Astrocyte (in vitro differentiated cells and primary cell): Measurements from ENCODE around the gene IFT172. TPM values are rescaled to one million over a fixed set of nuclear protein-coding genes. Genes with fewer than 3 reads are reported as not detected.

Experiments
- DNase-seq: peaks from one replicate; pipeline ENCODE4 v3.0.0-alpha.2; 2010; ENCODE audit warnings: low read depth
- FAIRE-seq: peaks from 2 replicates; lab custom pipeline; 2011; peaks lifted over from hg19 to GRCh38; lab: Jason Lieb, UNC
- H2AFZ ChIP-seq: 2 replicates; pipeline ENCODE4 v1.6.0; 2012; ENCODE audit warnings: low read depth, low read length, inconsistent platforms
- H3K27ac ChIP-seq: 2 replicates; pipeline ENCODE4 v1.5.1; 2011; ENCODE audit warnings: low read depth, low read length, inconsistent platforms
- H3K27me3 ChIP-seq: 2 replicates; pipeline ENCODE4 v1.6.0; 2011; ENCODE audit warnings: low read length, inconsistent platforms; ENCODE audit not compliant: insufficient read depth
- H3K36me3 ChIP-seq: 2 replicates; pipeline ENCODE4 v1.5.1; 2011; ENCODE audit warnings: low read length, inconsistent platforms; ENCODE audit not compliant: insufficient read depth
- H3K4me1 ChIP-seq: 2 replicates; pipeline ENCODE4 v1.5.1; 2011; ENCODE audit warnings: low read length, inconsistent platforms; ENCODE audit not compliant: insufficient read depth
- H3K4me2 ChIP-seq: 2 replicates; pipeline ENCODE4 v1.6.0; 2012; ENCODE audit warnings: low read length, inconsistent platforms
- H3K4me3 ChIP-seq: 2 replicates; pipeline ENCODE4 v1.5.1; 2011; ENCODE audit warnings: low read depth, mild to moderate bottlenecking, low read length, inconsistent platforms; ENCODE audit not compliant: insufficient read depth
- H3K79me2 ChIP-seq: 2 replicates; pipeline ENCODE4 v1.6.0; 2012; ENCODE audit warnings: mild to moderate bottlenecking, low read length, inconsistent platforms; ENCODE audit not compliant: insufficient read depth
- H3K9ac ChIP-seq: 2 replicates; pipeline ENCODE4 v1.6.0; 2012; ENCODE audit warnings: mild to moderate bottlenecking, low read length, inconsistent platforms
- H3K9me3 ChIP-seq: 2 replicates; pipeline ENCODE4 v1.5.1; 2012; ENCODE audit warnings: low read depth, mild to moderate bottlenecking, low read length, inconsistent platforms; ENCODE audit not compliant: insufficient read depth
- H4K20me1 ChIP-seq: 2 replicates; pipeline ENCODE4 v1.6.0; 2012; ENCODE audit warnings: low read length, inconsistent platforms; ENCODE audit not compliant: insufficient read depth
- H3K27ac Mint-ChIP-seq: one replicate; pipeline ENCODE4 v1.8.0; 2021; ENCODE audit warnings: mild to moderate bottlenecking, mixed read lengths; ENCODE audit not compliant: unreplicated experiment
- H3K27me3 Mint-ChIP-seq: one replicate; pipeline ENCODE4 v1.8.0; 2021; ENCODE audit warnings: low read depth, mixed read lengths; ENCODE audit not compliant: unreplicated experiment
- H3K36me3 Mint-ChIP-seq: one replicate; pipeline ENCODE4 v1.8.0; 2021; ENCODE audit warnings: low read depth, mixed read lengths; ENCODE audit not compliant: unreplicated experiment
- H3K4me1 Mint-ChIP-seq: one replicate; pipeline ENCODE4 v1.8.0; 2021; ENCODE audit warnings: low read depth, mixed read lengths; ENCODE audit not compliant: unreplicated experiment
- H3K4me3 Mint-ChIP-seq: one replicate; pipeline ENCODE4 v1.8.0; 2021; ENCODE audit warnings: mild to moderate bottlenecking, moderate library complexity, mixed read lengths; ENCODE audit not compliant: unreplicated experiment
- H3K9me3 Mint-ChIP-seq: one replicate; pipeline ENCODE4 v1.8.0; 2021; ENCODE audit warnings: mild to moderate bottlenecking, mixed read lengths; ENCODE audit not compliant: unreplicated experiment
- CTCF ChIP-seq: IDR thresholded peaks from 2 replicates; pipeline ENCODE4 v1.5.1; 2011; ENCODE audit warnings: low read depth, mild to moderate bottlenecking, inconsistent platforms, low read length, moderate library complexity; ENCODE audit not compliant: insufficient read depth
- EZH2 ChIP-seq: IDR thresholded peaks from 2 replicates; pipeline ENCODE4 v1.6.1; 2012; ENCODE audit warnings: mild to moderate bottlenecking, low read length, inconsistent platforms; ENCODE audit not compliant: insufficient read depth
- total RNA-seq: library from RNA; stranded (reverse); gene quantifications from 2 replicates; pipeline ENCODE4 v1.2.1, GENCODE V29; 2021

IFT172 gene
- total RNA-seq, 1 donor from 2014 or later = 15.4 TPM

GRCh38 chr2:27422958-27423357 lies 66.6 kb downstream of the IFT172 start:
- TF ChIP-seq EZH2 (no peak), CTCF (no peak)
- Mint-ChIP-seq H3K4me1 (peaks cover 4% of the 10 kb centered on the region), H3K36me3 (no peaks in the 10 kb centered on the region), H3K27me3 (peaks cover 1% of the 10 kb centered on the region), H3K27ac (no peak overlapping the region), H3K9me3 (no peaks in the 10 kb centered on the region), H3K4me3 (no peak overlapping the region)
- no peak overlapping the region for H3K4me3 ChIP-seq
- H3K79me2 ChIP-seq = no peaks in the 10 kb centered on the region
- H3K27me3 ChIP-seq = no peaks in the 10 kb centered on the region
- no peak overlapping the region for H3K27ac ChIP-seq
- H3K36me3 ChIP-seq = no peaks in the 10 kb centered on the region
- H2AFZ ChIP-seq = no peak overlapping the region
- H3K4me2 ChIP-seq = no peak overlapping the region
- no peaks in the 10 kb centered on the region for H3K9me3 ChIP-seq
- FAIRE-seq = no peak
- no peaks in the 10 kb centered on the region for H4K20me1 ChIP-seq
- no peak overlapping the region for H3K9ac ChIP-seq
- H3K4me1 ChIP-seq = no peaks in the 10 kb centered on the region
- DNase-seq = no peak

GRCh38 chr2:27421660-27422250 lies 67.8 kb downstream of the IFT172 start:
- Mint-ChIP-seq H3K27ac (no peak overlapping the region), H3K4me1 (no peaks in the 10 kb centered on the region), H3K4me3 (no peak overlapping the region), H3K9me3 (no peaks in the 10 kb centered on the region), H3K27me3 (peaks cover 1% of the 10 kb centered on the region), H3K36me3 (no peaks in the 10 kb centered on the region)
- Histone ChIP-seq H3K36me3 (no peaks in the 10 kb centered on the region), H4K20me1 (no peaks in the 10 kb centered on the region), H3K4me3 (no peak overlapping the region), H3K27ac (no peak overlapping the region), H3K79me2 (no peaks in the 10 kb centered on the region), H3K9me3 (no peaks in the 10 kb centered on the region), H3K27me3 (no peaks in the 10 kb centered on the region), H3K4me2 (no peak overlapping the region), H3K4me1 (no peaks in the 10 kb centered on the region), H2AFZ (no peak overlapping the region), H3K9ac (no peak overlapping the region)
- no peak for TF ChIP-seq CTCF
- TF ChIP-seq EZH2 = no peak
- FAIRE-seq = no peak
- no peak for DNase-seq

GRCh38 chr2:27420996-27421395 lies 68.5 kb downstream of the IFT172 start:
- Histone ChIP-seq H3K27ac (no peak overlapping the region), H3K27me3 (no peaks in the 10 kb centered on the region), H3K9ac (no peak overlapping the region), H3K4me2 (no peak overlapping the region), H3K79me2 (no peaks in the 10 kb centered on the region), H2AFZ (no peak overlapping the region), H4K20me1 (no peaks in the 10 kb centered on the region), H3K36me3 (no peaks in the 10 kb centered on the region), H3K9me3 (no peaks in the 10 kb centered on the region), H3K4me3 (no peak overlapping the region), H3K4me1 (no peaks in the 10 kb centered on the region)
- Mint-ChIP-seq H3K9me3 (no peaks in the 10 kb centered on the region), H3K4me1 (no peaks in the 10 kb centered on the region), H3K36me3 (no peaks in the 10 kb centered on the region), H3K27me3 (peaks cover 1% of the 10 kb centered on the region), H3K27ac (no peak overlapping the region), H3K4me3 (no peak overlapping the region)
- FAIRE-seq = no peak
- TF ChIP-seq CTCF = no peak
- TF ChIP-seq EZH2 = no peak
- DNase-seq = no peak
